ENCODE measurements around the gene PDS5A.
"Not testable (repeated sequence)": the region's sequence is repeated elsewhere in the genome, so short reads cannot be mapped to it uniquely, and the experiment has no call there.

Gene PDS5A

GRCh38 chr4:39786838-39787237 lies 190.9 kb downstream of the PDS5A start:
- TF ChIP-seq CTCF (IDR thresholded peaks at IDR 0.05; ENCODE audit: borderline replicate concordance, insufficient read depth, low read depth, low read length), result no peak
- no peak overlapping the region for H3K4me3 ChIP-seq (ENCODE audit: low read depth, low read length)

GRCh38 chr4:39785083-39785482 lies 192.6 kb downstream of the PDS5A start:
- TF ChIP-seq CTCF (IDR thresholded peaks at IDR 0.05; ENCODE audit: borderline replicate concordance, insufficient read depth, low read depth, low read length), result no peak
- no peak overlapping the region for H3K4me3 ChIP-seq (ENCODE audit: low read depth, low read length)

- not testable (repeated sequence) for H3K4me3 ChIP-seq (ENCODE audit: low read depth, low read length)
Observed at GRCh38 chr4:39781988-39782387, 195.7 kb downstream of the PDS5A start.
